Measurements from ENCODE around the gene CD22.

The CD22 gene

DNA sequence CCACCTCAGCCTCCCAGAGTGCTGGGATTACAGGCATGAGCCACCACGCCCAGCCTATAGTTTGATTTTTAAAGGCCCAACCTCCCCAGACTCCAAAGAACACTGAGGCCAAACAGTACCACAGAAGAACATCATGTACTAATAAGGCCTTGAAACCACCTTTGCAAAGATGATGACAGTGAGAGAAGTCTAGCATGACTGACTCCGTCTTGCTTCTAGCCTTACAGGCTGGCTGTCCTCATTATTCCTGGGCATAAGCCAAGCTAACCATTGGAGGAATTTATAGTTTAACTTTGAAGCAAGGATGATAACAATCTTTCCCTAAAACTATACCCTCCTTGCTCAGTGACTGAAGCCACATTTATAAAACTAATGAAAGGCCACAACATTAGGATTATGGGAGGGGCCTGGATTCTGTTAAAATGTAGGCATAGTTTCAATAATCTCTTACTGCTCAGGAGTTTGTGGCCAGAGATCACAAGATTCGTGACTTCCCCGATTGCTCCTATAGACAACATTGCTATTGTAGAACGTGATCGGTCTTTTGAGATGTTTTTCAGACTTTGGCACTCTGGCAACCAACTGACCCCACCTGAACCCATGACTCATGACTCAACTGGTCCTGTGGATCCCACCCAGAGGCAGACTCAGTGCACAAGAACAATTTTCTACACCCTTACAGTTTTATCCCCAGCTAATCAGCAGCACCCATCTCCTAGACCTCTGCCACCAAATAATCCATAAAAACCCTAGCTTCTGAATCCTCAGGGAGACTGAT is 59.5 kb downstream of the CD22 start:
- no peak for DNase-seq (ENCODE audit: low spot score)

DNA sequence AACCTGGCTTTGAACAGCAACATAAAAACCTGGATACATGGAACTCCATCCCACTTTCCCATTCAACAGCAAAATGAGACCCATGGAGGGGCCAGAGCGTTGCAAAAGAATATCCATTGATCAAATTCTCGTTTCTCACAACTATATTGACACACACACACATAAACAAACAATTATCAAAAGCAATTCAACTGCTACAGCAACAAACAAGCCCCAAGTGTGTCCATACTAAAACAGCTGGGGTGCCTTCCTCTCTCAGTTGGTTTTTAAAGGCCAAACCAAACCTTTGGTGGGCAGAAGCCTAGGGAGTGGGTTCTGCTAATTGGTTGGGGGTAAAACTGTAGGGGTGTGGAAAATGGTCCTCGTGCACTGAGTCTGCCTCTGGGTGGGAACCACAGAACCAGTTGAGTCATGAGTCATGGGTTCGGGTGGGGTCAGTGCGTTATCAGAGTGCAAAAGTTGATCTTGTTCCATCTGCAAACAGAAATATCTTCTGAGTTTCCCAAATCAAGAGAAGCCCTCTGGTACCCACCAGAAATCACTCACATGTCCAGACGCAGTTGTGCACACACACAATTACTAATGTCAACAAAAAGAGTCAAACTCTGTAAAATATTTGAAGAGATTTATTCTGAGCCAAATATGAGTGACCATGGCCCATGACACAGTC is 60.3 kb downstream of the CD22 start:
- no peak for DNase-seq (ENCODE audit: low spot score)

DNA sequence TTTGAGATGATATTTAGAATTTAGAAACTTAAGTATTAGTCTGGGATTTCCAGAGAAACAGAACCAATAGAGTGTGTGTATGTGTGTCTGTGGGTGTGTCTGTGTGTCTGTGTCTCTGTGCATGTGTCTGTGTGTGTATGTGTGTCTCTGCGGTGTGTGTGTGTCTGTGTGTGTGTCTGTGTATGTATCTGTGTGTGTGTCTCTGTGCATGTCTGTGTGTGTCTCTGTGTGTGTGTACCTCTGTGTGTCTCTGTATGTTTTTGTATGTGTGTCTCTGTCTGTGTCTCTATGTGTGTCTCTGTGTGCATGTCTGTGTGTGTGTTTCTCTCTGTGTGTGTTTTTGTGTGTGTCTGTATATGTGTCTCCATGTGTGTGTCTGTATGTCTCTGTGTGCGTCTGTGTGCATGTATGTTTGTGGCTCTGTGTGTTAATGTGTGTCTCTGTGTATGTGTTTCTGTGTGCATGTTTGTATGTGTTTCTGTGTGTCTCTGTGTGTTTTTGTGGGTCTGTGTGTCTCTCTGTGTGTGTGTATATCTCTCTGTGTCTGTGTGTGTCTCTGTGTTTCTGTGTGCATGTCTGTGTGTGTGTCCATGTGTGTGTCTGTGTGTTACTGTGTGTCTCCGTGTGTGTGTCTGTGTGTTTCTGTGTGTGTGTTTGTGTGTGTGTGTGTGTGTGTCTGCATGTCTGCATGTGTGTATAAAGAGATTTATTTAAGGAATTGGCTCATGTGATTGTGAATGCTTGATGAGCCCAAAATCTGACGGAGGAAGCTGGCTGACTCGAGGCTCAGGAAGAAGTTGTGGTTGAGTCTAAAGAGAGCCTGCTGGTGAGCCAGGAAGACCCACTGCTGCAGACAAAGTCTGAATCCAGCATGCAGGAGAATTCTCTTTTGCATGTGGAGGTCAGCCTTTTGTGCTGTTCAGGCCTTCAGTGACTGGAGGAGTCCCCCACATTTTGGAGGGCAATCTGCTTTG is 64.0 kb downstream of the CD22 start:
- DNase-seq (ENCODE audit: low spot score): no peak

DNA sequence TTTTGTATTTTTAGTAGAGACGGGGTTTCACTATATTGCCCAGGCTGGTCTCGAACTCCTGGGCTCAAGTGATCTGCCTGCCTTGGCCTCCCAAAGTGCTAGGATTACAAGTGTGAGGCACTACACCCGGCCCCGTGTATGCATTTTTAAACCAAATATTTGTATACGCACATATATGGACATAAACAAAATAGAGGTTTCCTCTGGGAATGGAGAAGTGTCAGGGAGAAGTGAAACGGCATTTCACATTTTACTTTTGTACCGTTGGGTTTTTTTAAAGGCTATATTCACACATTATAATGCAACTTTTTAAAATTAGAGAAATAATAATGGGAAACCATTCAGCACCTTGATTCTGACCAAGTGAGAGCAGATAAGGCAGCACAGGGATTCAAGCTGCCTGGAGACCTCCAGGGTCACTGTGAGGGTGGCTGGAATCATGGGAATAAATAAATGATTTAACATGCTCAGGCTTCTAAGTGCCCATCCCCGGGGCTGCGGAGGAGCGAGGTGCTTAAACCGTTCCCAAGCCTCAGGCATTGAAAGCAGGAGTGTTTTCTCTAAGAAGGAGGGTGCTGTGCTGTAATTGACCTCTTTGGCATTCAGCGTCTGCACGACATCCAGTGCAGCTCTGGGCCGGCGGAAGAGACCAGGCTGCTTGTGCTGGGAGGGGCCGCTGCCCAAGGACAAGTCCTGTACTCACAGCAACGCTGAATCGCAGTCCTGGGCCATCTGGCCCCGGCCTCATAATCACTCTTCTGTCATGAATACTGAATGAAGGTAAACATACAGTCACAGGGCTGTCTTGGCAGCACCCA is 66.6 kb downstream of the CD22 start:
- no peak for DNase-seq (ENCODE audit: low spot score)

DNA sequence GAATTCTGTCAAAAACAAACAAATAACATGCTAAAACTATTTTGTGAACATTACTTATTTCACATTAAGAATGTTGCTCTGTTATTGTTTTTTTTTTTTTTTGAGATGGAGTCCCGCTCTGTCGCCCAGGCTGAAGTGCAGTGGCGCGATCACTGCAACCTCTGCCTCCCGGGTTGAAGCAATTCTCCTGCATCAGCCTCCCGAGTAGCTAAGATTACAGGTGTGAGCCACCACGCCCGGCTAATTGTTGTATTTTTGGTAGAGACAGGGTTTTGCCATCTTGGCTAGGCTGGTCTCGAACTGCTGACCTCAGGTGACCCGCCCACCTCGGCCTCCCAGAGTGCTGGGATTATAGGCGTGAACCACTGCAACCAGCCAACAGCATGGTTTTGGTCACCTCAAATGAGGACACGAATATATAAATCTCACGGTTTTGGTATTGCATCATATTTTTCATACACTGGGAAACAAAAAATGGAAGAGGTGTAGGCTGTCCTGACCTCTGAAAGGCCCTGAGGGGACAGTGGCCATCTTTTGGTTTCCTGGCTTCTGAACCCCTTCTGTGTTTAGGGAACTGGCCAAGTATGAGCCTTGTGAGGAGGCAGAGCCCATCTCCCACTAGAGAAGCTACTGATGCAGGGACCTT is 67.4 kb downstream of the CD22 start:
- DNase-seq (ENCODE audit: low spot score): no peak
